ENCODE results near the gene AAGAB. TPM values are rescaled to one million over a fixed set of nuclear protein-coding genes. Genes with fewer than 3 reads are reported as not detected.

Gene AAGAB
- total RNA-seq, 2 experiments from 2014 or later = 46.8 to 57.0 TPM

DNA sequence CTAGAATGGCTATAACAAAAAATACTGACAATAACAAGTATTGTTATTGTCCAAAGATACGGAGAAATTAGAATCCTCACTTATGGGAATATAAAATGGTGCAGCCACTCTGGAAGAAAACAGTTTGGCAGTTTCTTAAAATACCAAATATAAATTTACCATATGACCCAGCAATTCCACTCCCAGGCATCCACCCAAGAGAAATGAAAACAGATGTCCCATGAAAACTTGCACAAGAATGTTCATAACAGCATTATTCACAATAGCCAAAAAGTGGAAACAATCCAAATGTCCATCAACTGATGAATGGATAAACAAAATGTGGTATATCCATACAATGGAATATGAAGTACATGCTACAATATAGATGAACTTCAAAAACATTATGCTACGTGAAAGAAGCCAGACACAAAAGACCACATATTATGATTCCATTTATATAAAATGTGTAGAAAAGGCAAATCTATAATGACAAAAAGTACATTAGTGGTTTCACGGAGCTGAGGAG is 9.4 kb downstream of the AAGAB start:
- peaks cover 42% of the 10 kb centered on the region for H3K4me1 Mint-ChIP-seq
- DNase-seq = no peak
- no peak overlapping the region for H3K4me3 Mint-ChIP-seq
- H3K27me3 Mint-ChIP-seq = no peaks in the 10 kb centered on the region
- H3K36me3 Mint-ChIP-seq = peaks cover 51% of the 10 kb centered on the region
- H3K27ac Mint-ChIP-seq = no peak overlapping the region
- H3K9me3 Mint-ChIP-seq (ENCODE audit: low read depth) = peaks cover 5% of the 10 kb centered on the region
- ATAC-seq = no peak
- CTCF ChIA-PET = interaction anchor here (2.0 kb wide), 1 partner anchor 298 kb away, joined by 8 read pairs; no protein-coding TSS in a partner anchor

GRCh38 chr15:67242708-67243111 is 11.8 kb downstream of the AAGAB start:
- Mint-ChIP-seq H3K9me3 (ENCODE audit: low read depth) (peaks cover 5% of the 10 kb centered on the region), H3K4me3 (peak overlapping the region; percentile 1), H3K36me3 (peaks cover 41% of the 10 kb centered on the region), H3K27ac (peak overlapping the region; percentile 14), H3K4me1 (peaks cover 47% of the 10 kb centered on the region), H3K27me3 (no peaks in the 10 kb centered on the region)
- no peak for ATAC-seq
- DNase-seq = no peak
- CTCF ChIA-PET = interaction anchor here (0.7 to 1.0 kb wide), 2 partner anchors 9 to 25 kb away, joined by 3 read pairs; no protein-coding TSS in a partner anchor

GRCh38 chr15:67241132-67241855 is 13.2 kb downstream of the AAGAB start:
- ATAC-seq (peak; percentile 92), DNase-seq (peak; percentile 74)
- H3K4me1 Mint-ChIP-seq = peaks cover 47% of the 10 kb centered on the region
- H3K27me3 Mint-ChIP-seq = no peaks in the 10 kb centered on the region
- peaks cover 28% of the 10 kb centered on the region for H3K36me3 Mint-ChIP-seq
- H3K27ac Mint-ChIP-seq = peak overlapping the region; percentile 87
- H3K9me3 Mint-ChIP-seq (ENCODE audit: low read depth) = peaks cover 3% of the 10 kb centered on the region
- peak overlapping the region; percentile 56 for H3K4me3 Mint-ChIP-seq
- CTCF ChIA-PET = interaction anchor here (0.7 to 3.4 kb wide), 9 partner anchors 11 to 299 kb away, joined by 3 to 16 read pairs (median 5); no protein-coding TSS in a partner anchor

DNA sequence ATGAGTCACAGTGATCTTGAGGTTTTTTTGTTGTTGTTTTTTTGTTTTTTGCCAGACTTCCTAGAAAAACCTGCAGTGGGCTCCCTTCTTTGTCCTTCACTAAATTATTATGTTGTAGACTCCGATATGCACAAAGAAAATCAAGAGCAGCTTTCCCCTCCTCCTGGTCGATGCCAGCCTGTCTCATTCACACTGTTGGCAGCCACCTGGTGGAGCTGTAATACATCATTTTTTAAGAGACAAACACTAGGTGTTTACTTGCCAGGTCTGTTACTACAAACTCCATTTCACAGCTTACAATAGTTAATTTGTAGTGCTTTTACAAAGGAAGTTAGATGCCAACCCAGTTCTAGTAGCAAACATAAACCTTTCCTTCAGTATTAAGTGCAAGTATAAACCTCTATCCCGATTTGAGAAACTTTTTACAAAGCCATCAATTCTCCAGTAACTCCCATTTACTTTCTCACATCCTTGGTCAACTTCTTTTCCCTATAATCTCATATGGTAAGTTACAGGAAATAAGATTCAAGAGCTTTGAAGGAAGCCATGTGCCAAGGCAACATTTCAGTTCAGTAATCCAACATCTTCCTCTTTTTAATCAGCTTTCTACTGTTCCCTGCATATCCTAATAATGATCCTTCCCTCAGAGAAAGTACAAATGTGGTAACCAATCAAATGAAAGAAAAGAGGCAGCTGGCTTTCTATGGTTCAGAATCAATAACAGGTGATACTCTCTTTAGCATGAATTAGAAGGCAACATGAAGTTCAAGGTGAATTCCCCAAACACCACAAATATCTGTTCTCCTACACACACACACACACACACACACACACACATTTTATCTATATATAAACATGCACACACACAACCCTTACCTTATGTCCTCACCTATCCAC is 14.0 kb downstream of the AAGAB start:
- H3K4me3 Mint-ChIP-seq = peak overlapping the region; percentile 56
- DNase-seq (peak; percentile 56), ATAC-seq (peak; percentile 48)
- H3K27ac Mint-ChIP-seq = peak overlapping the region; percentile 87
- no peaks in the 10 kb centered on the region for H3K27me3 Mint-ChIP-seq
- peaks cover 3% of the 10 kb centered on the region for H3K9me3 Mint-ChIP-seq (ENCODE audit: low read depth)
- H3K36me3 Mint-ChIP-seq = peaks cover 25% of the 10 kb centered on the region
- H3K4me1 Mint-ChIP-seq = peaks cover 47% of the 10 kb centered on the region
- CTCF ChIA-PET = interaction anchor here (0.9 to 3.4 kb wide), 16 partner anchors 10 to 300 kb away, joined by 3 to 16 read pairs (median 4); no protein-coding TSS in a partner anchor

DNA sequence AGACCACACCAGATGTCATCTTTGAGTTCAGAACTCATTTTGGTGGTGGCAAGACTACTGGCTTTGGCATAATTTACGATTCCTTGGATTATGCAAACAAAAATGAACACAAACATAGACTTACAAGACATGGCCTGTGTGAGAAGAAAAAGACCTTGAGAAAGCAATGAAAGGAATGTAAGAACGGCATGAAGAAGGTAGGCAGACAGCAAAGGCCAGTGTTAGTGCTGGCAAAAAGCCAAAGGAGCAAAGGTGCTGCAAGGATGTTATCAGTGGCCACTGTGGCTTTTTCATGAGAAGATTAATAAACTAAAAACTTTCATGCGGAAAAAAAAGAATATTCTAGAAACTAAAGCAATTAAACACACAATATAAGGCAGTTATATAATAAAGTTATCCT is 21.9 kb downstream of the AAGAB start:
- Mint-ChIP-seq H3K27me3 (no peaks in the 10 kb centered on the region), H3K4me1 (peaks cover 12% of the 10 kb centered on the region), H3K4me3 (no peak overlapping the region), H3K36me3 (peaks cover 55% of the 10 kb centered on the region), H3K9me3 (ENCODE audit: low read depth) (no peaks in the 10 kb centered on the region), H3K27ac (no peak overlapping the region)
- ATAC-seq (no peak), DNase-seq (no peak)
- CTCF ChIA-PET = interaction anchor here (0.7 kb wide), 1 partner anchor 13 kb away, joined by 3 read pairs; no protein-coding TSS in a partner anchor

DNA sequence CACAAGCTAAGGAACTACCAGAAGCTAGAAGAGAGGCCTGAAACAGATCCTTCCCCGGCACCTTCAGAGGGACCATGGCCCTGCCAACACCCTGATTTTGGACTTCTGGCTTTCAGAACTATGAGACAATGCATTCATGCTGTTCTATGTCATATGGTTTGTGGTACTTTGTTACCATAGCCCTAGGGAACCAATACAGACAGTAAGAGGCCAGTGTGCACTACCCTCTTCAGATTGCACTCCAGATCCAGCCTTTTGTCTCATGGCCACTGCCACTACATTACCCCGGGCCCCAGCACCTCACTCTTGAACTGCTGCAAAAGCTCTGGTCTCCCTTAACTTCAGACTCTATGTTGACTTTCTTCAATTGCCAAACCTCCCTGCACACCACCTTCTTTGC is 24.0 kb downstream of the AAGAB start:
- CTCF ChIA-PET = interaction anchor here (1.1 kb wide), 1 partner anchor 12 kb away, joined by 3 read pairs; no protein-coding TSS in a partner anchor
- ATAC-seq (no peak), DNase-seq (no peak)
- H3K27me3 Mint-ChIP-seq = no peaks in the 10 kb centered on the region
- H3K27ac Mint-ChIP-seq = no peak overlapping the region
- H3K36me3 Mint-ChIP-seq = peaks cover 61% of the 10 kb centered on the region
- no peak overlapping the region for H3K4me3 Mint-ChIP-seq
- H3K4me1 Mint-ChIP-seq = peaks cover 12% of the 10 kb centered on the region
- no peaks in the 10 kb centered on the region for H3K9me3 Mint-ChIP-seq (ENCODE audit: low read depth)

- no peaks in the 10 kb centered on the region for H3K27me3 Mint-ChIP-seq
- H3K4me3 Mint-ChIP-seq = no peak overlapping the region
- no peaks in the 10 kb centered on the region for H3K9me3 Mint-ChIP-seq (ENCODE audit: low read depth)
- ATAC-seq (no peak), DNase-seq (no peak)
- CTCF ChIA-PET = no interaction called here
- peaks cover 49% of the 10 kb centered on the region for H3K36me3 Mint-ChIP-seq
- peaks cover 12% of the 10 kb centered on the region for H3K4me1 Mint-ChIP-seq
- peak overlapping the region; percentile 39 for H3K27ac Mint-ChIP-seq
These were observed 26.2 kb downstream of the AAGAB start for GRCh38 chr15:67228286-67228685.

- no peak for ATAC-seq
- no peak overlapping the region for H3K27ac Mint-ChIP-seq
- CTCF ChIA-PET = no interaction called here
These were observed 26.6 kb downstream of the AAGAB start for GRCh38 chr15:67227846-67228245.

GRCh38 chr15:67227431-67227830 is 27.0 kb downstream of the AAGAB start:
- H3K36me3 Mint-ChIP-seq = peaks cover 44% of the 10 kb centered on the region
- no peaks in the 10 kb centered on the region for H3K9me3 Mint-ChIP-seq (ENCODE audit: low read depth)
- no peak overlapping the region for H3K27ac Mint-ChIP-seq
- H3K4me3 Mint-ChIP-seq = no peak overlapping the region
- ATAC-seq (no peak), DNase-seq (no peak)
- no peaks in the 10 kb centered on the region for H3K27me3 Mint-ChIP-seq
- H3K4me1 Mint-ChIP-seq = peaks cover 12% of the 10 kb centered on the region
- CTCF ChIA-PET = no interaction called here

More at GRCh38 chr15:67227846-67228245, 26.6 kb downstream of the AAGAB start:
- Mint-ChIP-seq H3K36me3 (peaks cover 46% of the 10 kb centered on the region), H3K4me1 (peaks cover 12% of the 10 kb centered on the region), H3K27me3 (no peaks in the 10 kb centered on the region), H3K4me3 (no peak overlapping the region), H3K9me3 (ENCODE audit: low read depth) (no peaks in the 10 kb centered on the region)
- no peak for DNase-seq

DNA sequence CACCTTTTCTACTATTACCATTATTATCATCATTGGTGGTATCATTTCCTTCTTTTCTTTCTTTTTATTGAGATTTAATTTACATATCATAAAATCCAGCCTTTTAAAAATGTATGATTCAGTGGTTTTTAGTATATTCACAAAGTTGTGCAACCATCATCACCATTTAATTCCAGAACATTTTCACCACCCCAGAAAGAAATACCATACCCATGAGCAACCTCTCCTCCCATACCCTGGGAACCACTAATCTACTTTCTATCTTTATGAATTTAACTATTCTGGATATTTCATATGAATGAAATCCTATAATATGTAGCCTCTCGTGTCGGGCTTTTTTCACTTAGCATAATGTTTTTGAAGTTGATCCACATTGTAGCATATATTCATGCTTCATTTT is 29.1 kb downstream of the AAGAB start:
- Mint-ChIP-seq H3K9me3 (ENCODE audit: low read depth) (no peaks in the 10 kb centered on the region), H3K4me3 (no peak overlapping the region), H3K36me3 (peaks cover 34% of the 10 kb centered on the region), H3K27ac (no peak overlapping the region), H3K27me3 (no peaks in the 10 kb centered on the region), H3K4me1 (peaks cover 12% of the 10 kb centered on the region)
- CTCF ChIA-PET = no interaction called here
- DNase-seq (no peak), ATAC-seq (no peak)

DNA sequence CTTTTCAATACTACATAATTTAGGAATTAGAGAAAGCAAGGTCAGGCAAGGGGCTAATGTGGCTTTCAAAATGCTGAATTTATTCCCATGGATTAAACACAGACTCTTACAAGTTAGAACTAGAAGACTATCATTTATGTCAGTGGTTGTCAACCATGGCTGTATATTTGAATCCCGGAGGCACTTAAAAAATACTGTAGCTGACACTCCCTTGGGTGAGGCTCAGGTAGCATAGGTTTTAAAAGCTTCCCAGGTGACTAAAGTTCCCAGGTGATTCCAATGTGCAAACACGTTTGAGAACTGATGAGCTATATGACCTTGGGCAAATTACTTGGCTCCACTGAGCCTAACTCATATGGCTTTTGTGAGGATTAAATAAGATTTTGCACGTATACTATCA is 29.6 kb downstream of the AAGAB start:
- ATAC-seq = no peak
- Mint-ChIP-seq H3K4me3 (no peak overlapping the region), H3K4me1 (peaks cover 12% of the 10 kb centered on the region), H3K27ac (no peak overlapping the region), H3K27me3 (no peaks in the 10 kb centered on the region), H3K36me3 (peaks cover 32% of the 10 kb centered on the region), H3K9me3 (ENCODE audit: low read depth) (no peaks in the 10 kb centered on the region)
- CTCF ChIA-PET = no interaction called here
- no peak for DNase-seq

GRCh38 chr15:67219288-67219687 is 35.2 kb downstream of the AAGAB start:
- Mint-ChIP-seq H3K27ac (no peak overlapping the region), H3K27me3 (no peaks in the 10 kb centered on the region), H3K9me3 (ENCODE audit: low read depth) (no peaks in the 10 kb centered on the region), H3K4me3 (no peak overlapping the region), H3K4me1 (peaks cover 5% of the 10 kb centered on the region), H3K36me3 (peaks cover 37% of the 10 kb centered on the region)
- no peak for DNase-seq
- CTCF ChIA-PET = interaction anchor here (1.0 kb wide), 1 partner anchor 12 kb away, joined by 3 read pairs; no protein-coding TSS in a partner anchor
- ATAC-seq = no peak

DNA sequence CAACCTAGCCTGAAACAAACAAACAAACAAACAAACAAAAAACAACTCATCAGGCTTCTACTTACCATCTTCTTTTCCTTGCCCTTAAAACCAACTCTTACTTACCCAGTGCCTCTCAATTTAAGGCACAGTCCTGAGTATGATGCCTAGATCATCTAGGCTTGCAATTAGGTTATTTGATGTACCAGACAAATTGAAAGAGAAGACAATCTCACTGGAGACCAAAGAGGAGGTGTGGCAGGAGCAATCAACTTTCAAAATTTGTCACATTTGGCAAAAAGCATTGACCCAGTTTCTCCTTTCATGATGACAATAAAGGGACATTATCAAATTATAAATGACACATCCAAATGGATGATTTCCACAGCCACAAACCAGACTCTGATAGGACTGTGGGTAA is 36.0 kb downstream of the AAGAB start:
- Mint-ChIP-seq H3K4me3 (no peak overlapping the region), H3K36me3 (peaks cover 37% of the 10 kb centered on the region), H3K9me3 (ENCODE audit: low read depth) (no peaks in the 10 kb centered on the region), H3K27me3 (no peaks in the 10 kb centered on the region), H3K4me1 (peaks cover 5% of the 10 kb centered on the region), H3K27ac (no peak overlapping the region)
- CTCF ChIA-PET = interaction anchor here (1.0 kb wide), 1 partner anchor 13 kb away, joined by 3 read pairs; no protein-coding TSS in a partner anchor
- ATAC-seq (no peak), DNase-seq (no peak)

Measured in activated CD8-positive, alpha-beta memory T cell treated with anti-CD3 and anti-CD28 coated beads, Interleukin-2, amount 10 ng/mL, durations not matched to agents 7 days and 5 days (primary cell).